IMR-90 (cell line): ENCODE results near the gene AMFR. TPM values are rescaled to one million over a fixed set of nuclear protein-coding genes. Genes with fewer than 3 reads are reported as not detected.

Source experiments
- ATAC-seq: fragments of 200-7000 bp; cut with Tn5 transposase; 2 replicates; pipeline ENCODE4 v1.9.1; 2020; ENCODE audit warnings: low read depth, mild to moderate bottlenecking, moderate library complexity
- BruUV-seq: library from RNA; stranded (reverse); fragments of 400-500 nt; replicated peaks from 2 replicates; lab custom pipeline; 2021; lab: Mats Ljungman, UMichigan
- CTCF ChIA-PET: fragments of 300-600 bp; formaldehyde crosslinking; extraction: SDS; loops from one replicate; lab custom pipeline; 2021; ENCODE audit warnings: antibody characterized with exemption; lab: Yijun Ruan, JAX
- POLR2A ChIA-PET: fragments of 300-600 bp; sonication (Branson Sonifier 250); formaldehyde crosslinking; loops from one replicate; lab custom pipeline; 2022; ENCODE audit warnings: antibody characterized with exemption; ENCODE audit not compliant: unreplicated experiment; lab: Charles Lee
- DNase-seq: peaks from one replicate; pipeline ENCODE4 v3.0.0; 2013
- H2AFZ ChIP-seq: replicated peaks from 2 replicates; pipeline ENCODE3; 2013; ENCODE audit warnings: low read length, mild to moderate bottlenecking; ENCODE audit not compliant: poor library complexity
- H2AK5ac ChIP-seq: 2 replicates; pipeline ENCODE4 v1.6.1; 2013; ENCODE audit warnings: low read depth, low read length, inconsistent platforms
- H2AK9ac ChIP-seq: replicated peaks from 2 replicates; pipeline ENCODE3; 2013; ENCODE audit warnings: mild to moderate bottlenecking, low read depth, low read length, moderate library complexity; ENCODE audit not compliant: poor library complexity
- H2BK120ac ChIP-seq: 2 replicates; pipeline ENCODE4 v1.6.1; 2013; ENCODE audit warnings: low read depth, low read length, inconsistent platforms
- H2BK15ac ChIP-seq: 3 replicates; pipeline ENCODE4 v1.6.1; 2013; ENCODE audit warnings: low read depth, low read length, inconsistent platforms
- H2BK20ac ChIP-seq: 2 replicates; pipeline ENCODE4 v1.6.1; 2013; ENCODE audit warnings: low read depth, mild to moderate bottlenecking, inconsistent platforms, low read length, moderate library complexity
- H2BK5ac ChIP-seq: 2 replicates; pipeline ENCODE4 v1.6.1; 2013; ENCODE audit warnings: mild to moderate bottlenecking, low read depth, low read length, inconsistent platforms; ENCODE audit not compliant: poor library complexity, severe bottlenecking
- H3K14ac ChIP-seq: replicated peaks from 2 replicates; pipeline ENCODE4 v1.6.1; 2013; ENCODE audit warnings: low read depth, low read length, inconsistent platforms
- H3K18ac ChIP-seq: 2 replicates; pipeline ENCODE4 v1.6.1; 2013; ENCODE audit warnings: low read depth, low read length, control low read depth
- H3K23ac ChIP-seq: 2 replicates; pipeline ENCODE4 v1.6.1; 2013; ENCODE audit warnings: low read depth, low read length, inconsistent platforms
- H3K27ac ChIP-seq: 2 replicates; pipeline ENCODE4 v1.5.1; 2013; ENCODE audit warnings: mild to moderate bottlenecking, control low read depth, low read length; ENCODE audit not compliant: insufficient read depth
- H3K27me3 ChIP-seq: 2 replicates; pipeline ENCODE4 v1.6.1; 2013; ENCODE audit warnings: low read length; ENCODE audit not compliant: control insufficient read depth, insufficient read depth
- H3K36me3 ChIP-seq: 2 replicates; pipeline ENCODE4 v1.6.1; 2013; ENCODE audit warnings: low read length, mixed read lengths; ENCODE audit not compliant: control insufficient read depth, insufficient read depth
- H3K4ac ChIP-seq: 2 replicates; pipeline ENCODE4 v1.6.1; 2013; ENCODE audit warnings: low read depth, low read length, inconsistent platforms
- H3K4me1 ChIP-seq: 2 replicates; pipeline ENCODE4 v1.6.1; 2013; ENCODE audit warnings: low read length, mixed read lengths; ENCODE audit not compliant: control insufficient read depth, insufficient read depth
- H3K4me2 ChIP-seq: 2 replicates; pipeline ENCODE4 v1.6.1; 2013; ENCODE audit warnings: low read depth, mild to moderate bottlenecking, control low read depth, low read length, moderate library complexity
- H3K4me3 ChIP-seq: 2 replicates; pipeline ENCODE4 v1.5.1; 2013; ENCODE audit warnings: low read depth, mild to moderate bottlenecking, control low read depth, low read length, moderate library complexity; ENCODE audit not compliant: insufficient read depth
- H3K56ac ChIP-seq: 2 replicates; pipeline ENCODE4 v1.6.1; 2013; ENCODE audit warnings: low read length, inconsistent platforms; ENCODE audit not compliant: insufficient read depth; ENCODE audit errors: extremely low read depth
- H3K79me1 ChIP-seq, 2 experiments: 2 replicates each; pipeline ENCODE4 v1.6.1; 2013; ENCODE audit warnings: low read length in 2 of 2, inconsistent platforms in 1 of 2, low read depth in 1 of 2
- H3K9ac ChIP-seq: 2 replicates; pipeline ENCODE4 v1.6.1; 2013; ENCODE audit warnings: low read depth, low read length, control low read depth
- H3K9me1 ChIP-seq: 2 replicates; pipeline ENCODE4 v1.6.1; 2013; ENCODE audit warnings: low read length, inconsistent platforms; ENCODE audit not compliant: insufficient read depth
- H3K9me3 ChIP-seq: 2 replicates; pipeline ENCODE4 v1.6.1; 2013; ENCODE audit warnings: low read length; ENCODE audit not compliant: control insufficient read depth, insufficient read depth
- H4K20me1 ChIP-seq: 2 replicates; pipeline ENCODE4 v1.6.1; 2013; ENCODE audit warnings: low read length, inconsistent platforms; ENCODE audit not compliant: insufficient read depth
- H4K5ac ChIP-seq: 2 replicates; pipeline ENCODE4 v1.6.1; 2013; ENCODE audit warnings: mild to moderate bottlenecking, low read depth, low read length, control low read depth
- H4K8ac ChIP-seq, 2 experiments: 2 replicates each; pipeline ENCODE4 v1.6.1; 2013; ENCODE audit warnings: low read depth in 2 of 2, low read length in 2 of 2, control low read depth in 1 of 2, inconsistent platforms in 1 of 2
- H4K91ac ChIP-seq: 2 replicates; pipeline ENCODE4 v1.6.1; 2013; ENCODE audit warnings: low read depth, low read length, inconsistent platforms; ENCODE audit not compliant: insufficient read depth
- NFE2L2 ChIP-seq: fragments of 150-350 bp; IDR thresholded peaks from 2 replicates; pipeline ENCODE4 v1.6.1; 2016; ENCODE audit warnings: low read depth, mild to moderate bottlenecking, low read length
- WGBS, 2 experiments: methylation state at CpG; one replicate each; pipeline versions ENCODE4 v1.1.5 to v1.1.7; 2013; ENCODE audit warnings: missing lambda C conversion rate in 2 of 2; ENCODE audit not compliant: insufficient read length in 1 of 2; ENCODE audit errors: extremely low coverage in 2 of 2; 5-methylcytosine and 5-hydroxymethylcytosine counted together
- dilution Hi-C: fragments of 300-500 bp; cut with HindIII; formaldehyde crosslinking; loops from one replicate; pipeline ENCODE4 v1.14.3; 2018; ENCODE audit warnings: low sequenced_read_pairs; ENCODE audit not compliant: unreplicated experiment
- in situ Hi-C: fragments of 300-500 bp; cut with MboI; formaldehyde crosslinking; loops from 3 replicates; pipeline ENCODE4 v1.14.3; 2019; ENCODE audit warnings: low sequenced_read_pairs, inconsistent platforms, mixed read lengths
- intact Hi-C: fragments of 100-400 bp; cut with micrococcal nuclease; formaldehyde crosslinking; loops from 2 replicates; pipeline ENCODE4 v1.10.0; 2022
- polyA plus RNA-seq, 3 experiments: library from polyadenylated mRNA; depleted of rRNA; stranded (reverse); fragments of >200 nt; gene quantifications; 2 replicates each; pipeline ENCODE4 v1.2.3, GENCODE V29; 2012; ENCODE audit warnings: low replicate concordance in 1 of 3
- total RNA-seq: library from RNA; depleted of rRNA; stranded (reverse); fragments of >200 nt; gene quantifications from 2 replicates; pipeline ENCODE4 v1.2.3, GENCODE V29; 2012

AMFR gene
- total and polyA plus RNA-seq, 2 of the 4 experiments (the other 2 are of a cell fraction), result 60.7 to 216 TPM

- Histone ChIP-seq H2BK15ac (no peak overlapping the region), H3K56ac (no peak overlapping the region), H3K4me3 (no peak overlapping the region), H3K9me1 (no peaks in the 10 kb centered on the region), H4K8ac (no peak overlapping the region), H3K36me3 (no peaks in the 10 kb centered on the region), H3K27ac (no peak overlapping the region), H3K9ac (no peak overlapping the region), H4K5ac (no peak overlapping the region), H3K14ac (no peak overlapping the region), H4K20me1 (no peaks in the 10 kb centered on the region), H3K4me2 (no peak overlapping the region), H2AK9ac (no peak overlapping the region), H3K79me1 (no peaks in the 10 kb centered on the region), H3K9me3 (no peaks in the 10 kb centered on the region), H3K27me3 (peaks cover 24% of the 10 kb centered on the region), H2BK120ac (no peak overlapping the region), H2BK5ac (no peak overlapping the region), H4K91ac (no peak overlapping the region), H3K23ac (no peak overlapping the region), H2BK20ac (no peak overlapping the region), H2AK5ac (no peak overlapping the region), H3K4ac (no peak overlapping the region), H3K4me1 (no peaks in the 10 kb centered on the region), H2AFZ (no peak overlapping the region), H3K18ac (no peak overlapping the region)
- ChIA-PET CTCF (no interaction called here), POLR2A (no interaction called here)
- intact Hi-C loops (no loop called here), dilution Hi-C loops (no loop called here), in situ Hi-C loops (loop anchor here (25.0 kb wide), 2 partner anchors 604 to 854 kb away; no protein-coding TSS in a partner anchor)
- no CpG with 5 or more reads among the region's 7 CpGs for WGBS, 2 experiments
- DNase-seq, result no peak
- no TSS peak for BruUV-seq
- no peak for ATAC-seq
- TF ChIP-seq NFE2L2, result no peak
Observed at GRCh38 chr16:56316545-56316944, 108.8 kb downstream of the AMFR start.
